HCT116 (cell line): ENCODE measurements around the gene GANAB. TPM values are rescaled to one million over a fixed set of nuclear protein-coding genes. Genes with fewer than 3 reads are reported as not detected.
A peak's percentile ranks its signal among the peaks of the same experiment; 100 is the strongest.

ENCODE experiments used
- ATAC-seq: fragments of 200-7000 bp; cut with Tn5 transposase; 2 replicates; pipeline ENCODE4 v1.9.1; 2020; ENCODE audit warnings: mild to moderate bottlenecking, moderate library complexity
- BruUV-seq: library from RNA; stranded (reverse); fragments of 400-500 nt; replicated peaks from 2 replicates; lab custom pipeline; 2021; lab: Mats Ljungman, UMichigan
- CTCF ChIA-PET: fragments of 300-600 bp; sonication (Branson Sonifier 250); formaldehyde crosslinking; loops from one replicate; lab custom pipeline; 2021; ENCODE audit warnings: antibody characterized with exemption; lab: Charles Lee
- POLR2A ChIA-PET: fragments of 300-600, 350-600 bp; sonication (Branson Sonifier 250); formaldehyde crosslinking; loops from one replicate; lab custom pipeline; 2021; ENCODE audit warnings: antibody characterized with exemption; lab: Charles Lee
- RAD21 ChIA-PET, 2 experiments: fragments of 300-600 bp; sonication (Branson Sonifier 250); formaldehyde crosslinking; loops; one replicate each; lab custom pipeline; 2023; ENCODE audit warnings: low total read pairs in 2 of 2; ENCODE audit not compliant: uncharacterized antibody in 2 of 2, unreplicated experiment in 2 of 2, low non-redundant PET in 1 of 2; lab: Charles Lee
- DNase-seq: peaks from one replicate; pipeline ENCODE4 v3.0.0-alpha.2; 2010; ENCODE audit warnings: low read depth, low spot score
- H2AFZ ChIP-seq: fragments of 200-600 bp; shearing (Covaris generic), sonication (generic); 2 replicates; pipeline ENCODE4 v1.6.1; 2017; ENCODE audit warnings: low read depth, mixed run types, mixed read lengths, antibody characterized with exemption, low read length; ENCODE audit not compliant: poor library complexity, severe bottlenecking
- H3K27ac ChIP-seq: 2 replicates; pipeline ENCODE4 v1.5.1; 2012; ENCODE audit warnings: low read depth, low read length
- H3K27me3 ChIP-seq: fragments of 200-600 bp; sonication (generic); 2 replicates; pipeline ENCODE4 v1.6.1; 2016; ENCODE audit warnings: mixed run types, low read length, mixed read lengths; ENCODE audit not compliant: insufficient read depth
- H3K36me3 ChIP-seq, 2 experiments: fragments of 200-500 bp in 1 of 2; fragments of 200-600 bp in 1 of 2; sonication (Bioruptor generic) in 1 of 2; sonication (generic) in 1 of 2; 2 replicates each; pipeline versions ENCODE4 v1.5.1 to v1.6.1; 2014 to 2016; ENCODE audit warnings: low read length in 2 of 2, inconsistent platforms in 1 of 2, mixed read lengths in 1 of 2, mixed run types in 1 of 2; ENCODE audit not compliant: insufficient read depth in 2 of 2, control insufficient read depth in 1 of 2
- H3K4me1 ChIP-seq, 2 experiments: fragments of 200-600 bp in 1 of 2; sonication (generic) in 1 of 2; 2 replicates each; pipeline versions ENCODE4 v1.5.1 to v1.6.1; 2012 to 2017; ENCODE audit warnings: low read length in 2 of 2, inconsistent platforms in 1 of 2, mild to moderate bottlenecking in 1 of 2, mixed read lengths in 1 of 2, mixed run types in 1 of 2, moderate library complexity in 1 of 2; ENCODE audit not compliant: insufficient read depth in 2 of 2, control insufficient read depth in 1 of 2
- H3K4me2 ChIP-seq: fragments of 200-600 bp; sonication (generic); 2 replicates; pipeline ENCODE4 v1.6.1; 2017; ENCODE audit warnings: mixed run types, low read length, mixed read lengths
- H3K4me3 ChIP-seq, 2 experiments: fragments of 200-600 bp in 1 of 2; sonication (generic) in 1 of 2; replicated peaks in 1 of 2; 2 replicates each; pipeline ENCODE4 v1.5.1; 2011 to 2016; ENCODE audit warnings: low read length in 2 of 2, control low read depth in 1 of 2, low read depth in 1 of 2, mild to moderate bottlenecking in 1 of 2, mixed read lengths in 1 of 2, mixed run types in 1 of 2
- H3K79me2 ChIP-seq: fragments of 200-600 bp; sonication (generic); 2 replicates; pipeline ENCODE4 v1.6.1; 2017; ENCODE audit warnings: mild to moderate bottlenecking, mixed run types, low read length, moderate library complexity, mixed read lengths; ENCODE audit not compliant: insufficient read depth
- H3K9ac ChIP-seq: fragments of 200-600 bp; sonication (generic); 2 replicates; pipeline ENCODE4 v1.6.1; 2016; ENCODE audit warnings: low read length, mixed read lengths
- H3K9me2 ChIP-seq: fragments of 200-600 bp; sonication (generic), shearing (Covaris generic); 2 replicates; pipeline ENCODE4 v1.6.1; 2017; ENCODE audit warnings: mixed run types, mild to moderate bottlenecking, moderate library complexity; ENCODE audit not compliant: insufficient read depth
- H3K9me3 ChIP-seq, 2 experiments: fragments of 200-500 bp in 1 of 2; fragments of 200-600 bp in 1 of 2; sonication (Bioruptor generic) in 1 of 2; sonication (generic) in 1 of 2; 2 replicates each; pipeline ENCODE4 v1.6.1; 2014 to 2017; ENCODE audit warnings: low read length in 2 of 2, mixed read lengths in 2 of 2, inconsistent platforms in 1 of 2, low read depth in 1 of 2, mild to moderate bottlenecking in 1 of 2, mixed run types in 1 of 2, moderate library complexity in 1 of 2; ENCODE audit not compliant: control insufficient read depth in 1 of 2, insufficient read depth in 1 of 2
- H4K20me1 ChIP-seq: fragments of 200-600 bp; sonication (generic), shearing (Covaris generic); 2 replicates; pipeline ENCODE4 v1.6.1; 2017; ENCODE audit warnings: mixed run types, mild to moderate bottlenecking, moderate library complexity; ENCODE audit not compliant: insufficient read depth
- CTCF ChIP-seq, 3 experiments: fragments of 200-600 bp in 1 of 3; sonication (generic) in 1 of 3; IDR thresholded peaks in 2 of 3; conservative IDR thresholded peaks in 1 of 3; 2 replicates each; pipeline ENCODE4 v1.5.1; 2012 to 2017; ENCODE audit warnings: low read depth in 2 of 3, low read length in 2 of 3, antibody characterized with exemption in 1 of 3, borderline replicate concordance in 1 of 3, control low read depth in 1 of 3, mild to moderate bottlenecking in 1 of 3, mixed read lengths in 1 of 3, mixed run types in 1 of 3, moderate library complexity in 1 of 3; ENCODE audit not compliant: insufficient read depth in 1 of 3
- MAX ChIP-seq: IDR thresholded peaks from 2 replicates; pipeline ENCODE4 v1.6.1; 2012
- YY1 ChIP-seq: IDR thresholded peaks from 2 replicates; pipeline ENCODE4 v1.6.1; 2011; ENCODE audit warnings: low read length, low read depth, moderate library complexity, mild to moderate bottlenecking; ENCODE audit not compliant: insufficient replicate concordance; ENCODE audit errors: extremely low read depth
- intact Hi-C: fragments of 100-400 bp; cut with micrococcal nuclease; formaldehyde crosslinking; loops from 2 replicates; pipeline ENCODE4 v1.10.0; 2022
- total RNA-seq: library from RNA; stranded (reverse); gene quantifications from one replicate; pipeline ENCODE4 v1.2.1, GENCODE V29; 2021; ENCODE audit not compliant: unreplicated experiment

The GANAB gene
- total RNA-seq, 1 experiment from 2014 or later: 410 TPM

GRCh38 chr11:62593434-62594044 is 52.9 kb downstream of the GANAB start:
- peaks cover 41 to 59% of the 10 kb centered on the region in 2 experiments; a peak in 3 of 4 replicates for H3K36me3 ChIP-seq
- TF ChIP-seq MAX (no peak), CTCF (IDR thresholded peaks at IDR 0.05 in 2 of 3, conservative IDR thresholded peaks at IDR 0.05 in 1 of 3; ENCODE audit: borderline replicate concordance in 1 of 3, insufficient read depth in 1 of 3, low read depth in 2 of 3, low read length in 2 of 3) (peak in 2 of 3 experiments; percentile 69 to 83; a peak in 4 of 6 replicates), YY1 (peak; percentile 45)
- DNase-seq: no peak
- peak; percentile 46 for ATAC-seq
- H3K79me2 ChIP-seq: peaks cover 61% of the 10 kb centered on the region
- ChIA-PET RAD21 (no interaction called here), CTCF (interaction anchor here (0.8 to 2.9 kb wide), 7 partner anchors 8 to 199 kb away, joined by 3 to 20 read pairs (median 5); partner anchors contain the start of genes EML3 and MTA2), POLR2A (interaction anchor here (1.1 to 3.6 kb wide), 6 partner anchors 9 to 169 kb away, joined by 3 to 52 read pairs (median 24); partner anchors contain the start of genes B3GAT3, C11orf98, CSKMT and EEF1G)
- no peaks in the 10 kb centered on the region for H3K9me2 ChIP-seq
- peaks cover 24 to 40% of the 10 kb centered on the region in 2 experiments for H3K4me1 ChIP-seq
- no peak overlapping the region for H2AFZ ChIP-seq
- no peaks in the 10 kb centered on the region for H4K20me1 ChIP-seq
- H3K9ac ChIP-seq: no peak overlapping the region
- H3K27me3 ChIP-seq: no peaks in the 10 kb centered on the region
- BruUV-seq: no TSS peak
- intact Hi-C loops: loop anchor here (5.0 kb wide), 2 partner anchors 59 to 79 kb away; partner anchors contain the start of genes INTS5, LBHD1 and UQCC3
- no peaks in the 10 kb centered on the region for H3K9me3 ChIP-seq
- H3K4me3 ChIP-seq: no peak overlapping the region
- peak overlapping the region; percentile 49; the same call in 1 of the 2 replicates for H3K27ac ChIP-seq
- H3K4me2 ChIP-seq: no peak overlapping the region
